Activated T-helper 2 cell treated with anti-CD3 and anti-CD28 coated beads, Interferon-gamma antibody, Interleukin-2, Interleukin-4, amounts not matched to agents 10 μg/mL and 5 μg/mL and 100 μg/mL, durations not matched to agents 14 hours and 24 hours and 36 hours (primary cell): ENCODE results near the gene CIPC. TPM values are rescaled to one million over a fixed set of nuclear protein-coding genes. Genes with fewer than 3 reads are reported as not detected.

ENCODE experiments used
- DNase-seq: peaks from one replicate; pipeline ENCODE4 v3.0.0; 2021; ENCODE audit warnings: low spot score
- H3K27ac Mint-ChIP-seq: one replicate; pipeline ENCODE4 v1.8.0; 2021; ENCODE audit warnings: mixed read lengths
- H3K27me3 Mint-ChIP-seq: one replicate; pipeline ENCODE4 v1.8.0; 2021; ENCODE audit warnings: low read depth, mixed read lengths
- H3K36me3 Mint-ChIP-seq: one replicate; pipeline ENCODE4 v1.8.0; 2021; ENCODE audit warnings: low read depth, mixed read lengths
- H3K4me1 Mint-ChIP-seq: one replicate; pipeline ENCODE4 v1.8.0; 2021; ENCODE audit warnings: low read depth, mixed read lengths
- H3K4me3 Mint-ChIP-seq: one replicate; pipeline ENCODE4 v1.8.0; 2021; ENCODE audit warnings: low read depth, mild to moderate bottlenecking, moderate library complexity, mixed read lengths
- H3K9me3 Mint-ChIP-seq: one replicate; pipeline ENCODE4 v1.8.0; 2021; ENCODE audit warnings: mixed read lengths
- intact Hi-C: fragments of 100-400 bp; cut with micrococcal nuclease; formaldehyde crosslinking; loops from one replicate; pipeline ENCODE4 v1.15.1; 2023
- total RNA-seq: library from RNA; stranded (reverse); gene quantifications from 2 replicates; pipeline ENCODE4 v1.2.3, GENCODE V29; 2022

The CIPC gene
- total RNA-seq, 1 donor from 2014 or later, result 11.3 TPM

DNA sequence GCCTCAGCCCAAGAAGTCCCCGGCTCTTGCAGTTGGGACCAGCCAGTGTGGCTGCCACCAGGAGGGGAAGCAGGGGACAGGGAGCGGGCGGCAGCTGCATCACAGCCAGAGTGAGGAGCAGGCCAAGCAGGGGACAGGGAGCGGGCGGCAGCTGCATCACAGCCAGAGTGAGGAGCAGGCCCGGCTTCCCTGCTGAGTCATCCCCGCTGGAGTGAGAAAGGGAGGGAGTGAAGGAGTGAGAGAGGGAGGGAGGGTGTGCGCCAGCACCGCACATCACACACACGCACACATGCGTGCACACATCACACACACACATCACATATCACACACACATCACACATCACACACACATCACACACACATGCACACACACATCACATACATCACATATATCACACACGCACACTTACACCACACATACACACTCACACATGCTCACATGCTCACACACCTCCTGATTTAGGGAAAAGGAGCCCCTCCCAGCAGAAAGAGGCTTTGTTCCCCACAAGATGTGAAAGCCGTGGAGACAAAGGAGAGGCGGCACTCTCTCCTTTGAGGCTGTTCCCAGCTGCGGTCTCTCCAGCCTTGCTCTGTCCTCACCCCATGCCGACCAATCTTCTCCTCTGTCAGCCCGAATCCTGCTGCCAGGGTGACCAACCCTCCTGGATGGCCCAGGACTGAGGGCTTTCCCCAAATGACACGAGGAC is 60.3 kb downstream of the CIPC start:
- intact Hi-C loops, result no loop called here
- Mint-ChIP-seq H3K27me3 (peaks cover 31% of the 10 kb centered on the region), H3K9me3 (no peaks in the 10 kb centered on the region), H3K36me3 (no peaks in the 10 kb centered on the region), H3K4me3 (no peak overlapping the region), H3K27ac (no peak overlapping the region), H3K4me1 (no peaks in the 10 kb centered on the region)
- DNase-seq, result no peak

DNA sequence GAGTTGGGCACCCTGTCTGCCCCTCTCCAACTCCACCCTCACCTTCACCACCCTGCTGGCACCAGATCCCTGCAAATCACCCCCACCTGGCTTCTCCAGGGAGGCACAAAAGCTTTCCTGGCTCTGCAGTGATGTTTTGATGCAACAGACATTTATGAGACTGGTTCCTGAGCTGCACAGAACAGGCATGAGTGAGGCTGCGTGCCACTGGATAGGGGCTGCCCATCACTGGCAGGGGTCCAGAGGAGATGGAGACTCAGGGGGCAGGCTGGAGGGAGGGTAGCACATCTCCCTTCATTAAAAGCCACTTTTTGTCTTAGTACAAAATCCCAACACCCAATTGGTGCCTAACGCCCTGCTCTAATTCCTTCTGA is 60.8 kb downstream of the CIPC start:
- intact Hi-C loops, result no loop called here
- H3K36me3 Mint-ChIP-seq, result no peaks in the 10 kb centered on the region
- peaks cover 31% of the 10 kb centered on the region for H3K27me3 Mint-ChIP-seq

DNA sequence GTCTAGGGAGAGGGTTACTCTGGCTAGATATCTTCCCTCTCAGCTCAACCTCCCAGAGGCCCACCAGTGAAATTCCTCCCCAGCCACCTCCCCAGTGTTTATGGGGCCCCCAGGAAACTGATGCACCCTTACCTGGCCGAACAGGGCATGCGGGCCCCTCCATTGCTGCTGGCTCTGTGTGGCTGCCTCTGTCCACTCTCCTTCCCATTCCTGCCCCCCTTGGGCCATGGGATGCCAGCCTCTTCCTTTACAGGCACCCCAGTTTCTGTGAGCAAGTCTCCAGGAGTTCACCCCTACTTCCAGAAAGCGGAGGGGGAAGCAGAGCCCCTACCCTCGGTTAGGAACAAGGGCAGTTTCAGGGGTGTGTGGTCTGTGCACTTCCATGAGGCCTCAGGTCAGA is 63.0 kb downstream of the CIPC start:
- no peaks in the 10 kb centered on the region for H3K9me3 Mint-ChIP-seq
- no peaks in the 10 kb centered on the region for H3K36me3 Mint-ChIP-seq
- H3K4me3 Mint-ChIP-seq, result no peak overlapping the region
- no peak overlapping the region for H3K27ac Mint-ChIP-seq
- DNase-seq, result no peak
- H3K27me3 Mint-ChIP-seq, result peaks cover 24% of the 10 kb centered on the region
- intact Hi-C loops, result no loop called here
- no peaks in the 10 kb centered on the region for H3K4me1 Mint-ChIP-seq

More for the DNA sequence above, 60.8 kb downstream of the CIPC start:
- no peaks in the 10 kb centered on the region for H3K4me1 Mint-ChIP-seq
- no peak overlapping the region for H3K4me3 Mint-ChIP-seq
- no peak for DNase-seq
- H3K9me3 Mint-ChIP-seq, result no peaks in the 10 kb centered on the region
- no peak overlapping the region for H3K27ac Mint-ChIP-seq

Other genes starting within 250 kb of the CIPC start
- 34.8 and 35.8 TPM in 2 replicates for gene IRF2BPL, start 69.5 kb upstream of the CIPC start, total RNA-seq
- gene ZDHHC22, start 43.5 kb downstream of the CIPC start, total RNA-seq, result not detected in 2 replicates
- 0.53 and 1.0 TPM in 2 replicates for gene TMEM63C, start 83.5 kb downstream of the CIPC start, total RNA-seq
- gene NGB, start 172.9 kb downstream of the CIPC start, total RNA-seq, result not detected in 2 replicates
- 23.4 and 27.7 TPM in 2 replicates for gene POMT2, start 222.6 kb downstream of the CIPC start, total RNA-seq
- gene GSTZ1, start 222.8 kb downstream of the CIPC start, total RNA-seq, result 11.7 and 12.6 TPM in 2 replicates